ENCODE results near the gene TEP1.
"Not testable (repeated sequence)": the region's sequence is repeated elsewhere in the genome, so short reads cannot be mapped to it uniquely, and the experiment has no call there.

DNA sequence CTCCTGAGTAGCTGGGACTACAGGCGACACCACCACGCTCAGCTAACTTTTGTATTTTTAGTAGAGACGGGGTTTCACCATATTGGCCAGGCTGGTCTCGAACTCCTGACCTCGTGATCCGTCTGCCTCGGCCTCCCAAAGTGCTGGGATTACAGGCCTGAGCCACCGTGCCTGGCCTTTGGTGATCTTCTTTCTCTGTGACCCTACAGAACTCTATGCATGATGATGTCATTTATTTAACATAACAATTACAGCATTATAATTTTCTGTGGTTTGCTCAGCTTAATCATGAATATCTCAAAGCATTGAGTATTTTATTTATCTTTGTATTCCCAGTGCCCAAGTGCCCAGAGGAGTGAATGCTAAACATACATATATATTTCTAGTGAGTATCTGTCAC, 39.5 kb upstream of the TEP1 start:
- not testable (repeated sequence) for TF ChIP-seq CTCF, POLR2A (IDR thresholded peaks at IDR 0.05)
